GM19395 (cell line): Measurements from ENCODE around the gene HEY2.
"Not testable (repeated sequence)": the region's sequence is repeated elsewhere in the genome, so short reads cannot be mapped to it uniquely, and the experiment has no call there.

Source experiments
- ATAC-seq: cut with Tn5 transposase; IDR thresholded peaks from one replicate; pipeline ENCODE4 v1.9.1; 2021; ENCODE audit warnings: mild to moderate bottlenecking, moderate library complexity; ENCODE audit not compliant: unreplicated experiment

Gene HEY2

GRCh38 chr6:125765944-125766343, 16.5 kb downstream of the HEY2 start:
- no peak for ATAC-seq

- no peak for ATAC-seq
Observed at GRCh38 chr6:125766641-125767040, 17.2 kb downstream of the HEY2 start.

- ATAC-seq, result no peak
Observed at GRCh38 chr6:125769147-125769783, 19.8 kb downstream of the HEY2 start.

- ATAC-seq, result no peak
Observed at GRCh38 chr6:125773387-125774341, 24.2 kb downstream of the HEY2 start.

- not testable (repeated sequence) for ATAC-seq
Observed at GRCh38 chr6:125776107-125776826, 26.8 kb downstream of the HEY2 start.

- ATAC-seq, result peak; percentile 85
Observed at GRCh38 chr6:125779924-125780539, 30.6 kb downstream of the HEY2 start.

- peak; percentile 84 for ATAC-seq
Observed at GRCh38 chr6:125780540-125781313, 31.3 kb downstream of the HEY2 start.

- peak; percentile 50 for ATAC-seq
Observed at GRCh38 chr6:125781314-125781868, 32.0 kb downstream of the HEY2 start.

GRCh38 chr6:125784365-125784764, 34.9 kb downstream of the HEY2 start:
- no peak for ATAC-seq

GRCh38 chr6:125787791-125788190, 38.4 kb downstream of the HEY2 start:
- ATAC-seq, result no peak

- no peak for ATAC-seq
Observed at GRCh38 chr6:125789167-125789566, 39.7 kb downstream of the HEY2 start.

GRCh38 chr6:125789576-125790357, 40.3 kb downstream of the HEY2 start:
- peak; percentile 35 for ATAC-seq

- ATAC-seq, result peak; percentile 71
Observed at GRCh38 chr6:125790358-125791150, 41.1 kb downstream of the HEY2 start, which contains the start of gene NCOA7. NCOA7 (plus strand) TSS chr6:125790960; CDS start chr6:125815355, 24,395 bp downstream.

- ATAC-seq, result peak; percentile 44
Observed at GRCh38 chr6:125791151-125791819, 41.9 kb downstream of the HEY2 start.

- ATAC-seq, result no peak
Observed at GRCh38 chr6:125791820-125792165, 42.4 kb downstream of the HEY2 start.

GRCh38 chr6:125792172-125792571, 42.7 kb downstream of the HEY2 start:
- ATAC-seq, result no peak

GRCh38 chr6:125792680-125793079, 43.2 kb downstream of the HEY2 start:
- ATAC-seq, result no peak

- ATAC-seq, result no peak
Observed at GRCh38 chr6:125793280-125793679, 43.8 kb downstream of the HEY2 start.
